HTERT RPE-1 (cell line): Measurements from ENCODE around the gene SGK1.
"Not testable (repeated sequence)": the region's sequence is repeated elsewhere in the genome, so short reads cannot be mapped to it uniquely, and the experiment has no call there.

Source experiments
- in situ Hi-C: fragments of 300-500 bp; cut with MboI; formaldehyde crosslinking; loops from 4 replicates; pipeline ENCODE4 v1.14.3; 2020; ENCODE audit warnings: low sequenced_read_pairs

The SGK1 gene

GRCh38 chr6:134230087-134230700, 87.7 kb downstream of the SGK1 start:
- in situ Hi-C loops: no loop called here

- in situ Hi-C loops: no loop called here
Observed at GRCh38 chr6:134229520-134229919, 88.4 kb downstream of the SGK1 start.

GRCh38 chr6:134223796-134224420, 94.0 kb downstream of the SGK1 start:
- in situ Hi-C loops: no loop called here

- in situ Hi-C loops: no loop called here
Observed at GRCh38 chr6:134221250-134221649, 96.7 kb downstream of the SGK1 start.

GRCh38 chr6:134217798-134218140, 100.1 kb downstream of the SGK1 start:
- in situ Hi-C loops: no loop called here

- in situ Hi-C loops: no loop called here
Observed at GRCh38 chr6:134217105-134217797, 100.7 kb downstream of the SGK1 start.

- in situ Hi-C loops: no loop called here
Observed at GRCh38 chr6:134216301-134217010, 101.5 kb downstream of the SGK1 start.

- in situ Hi-C loops: not testable (repeated sequence)
Observed at GRCh38 chr6:134213410-134213809, 104.5 kb downstream of the SGK1 start.

- in situ Hi-C loops: no loop called here
Observed at GRCh38 chr6:134211297-134211696, 106.6 kb downstream of the SGK1 start.

GRCh38 chr6:134207421-134207820, 110.5 kb downstream of the SGK1 start:
- in situ Hi-C loops: no loop called here

- in situ Hi-C loops: no loop called here
Observed at GRCh38 chr6:134205366-134205765, 112.5 kb downstream of the SGK1 start.

- in situ Hi-C loops: not testable (repeated sequence)
Observed at GRCh38 chr6:134204759-134205158, 113.2 kb downstream of the SGK1 start.

GRCh38 chr6:134204031-134204430, 113.9 kb downstream of the SGK1 start:
- in situ Hi-C loops: no loop called here

GRCh38 chr6:134201716-134202115, 116.2 kb downstream of the SGK1 start:
- in situ Hi-C loops: no loop called here

GRCh38 chr6:134199848-134200606, 117.9 kb downstream of the SGK1 start:
- in situ Hi-C loops: no loop called here

- in situ Hi-C loops: no loop called here
Observed at GRCh38 chr6:134198093-134198492, 119.8 kb downstream of the SGK1 start.

GRCh38 chr6:134197685-134198084, 120.2 kb downstream of the SGK1 start:
- in situ Hi-C loops: not testable (repeated sequence)

GRCh38 chr6:134196568-134197193, 121.2 kb downstream of the SGK1 start:
- in situ Hi-C loops: no loop called here

- in situ Hi-C loops: no loop called here
Observed at GRCh38 chr6:134195985-134196384, 121.9 kb downstream of the SGK1 start.

GRCh38 chr6:134195164-134195906, 122.6 kb downstream of the SGK1 start:
- in situ Hi-C loops: no loop called here
